HL-60 (cell line): ENCODE data around the gene XPOT.

Source experiments
- DNase-seq, 2 experiments: peaks; one replicate each; pipeline ENCODE4 v3.0.0-alpha.2; 2010 to 2020; ENCODE audit warnings: low read depth in 1 of 2, low spot score in 1 of 2
- H3K27ac ChIP-seq: fragments of 250-450 bp; sonication (Bioruptor Pico); replicated peaks from 2 replicates; pipeline ENCODE4 v1.5.1; 2020; ENCODE audit warnings: mild to moderate bottlenecking, moderate library complexity
- H3K27me3 ChIP-seq: fragments of 250-450 bp; sonication (Bioruptor Pico); 2 replicates; pipeline ENCODE4 v1.5.1; 2021; ENCODE audit warnings: mild to moderate bottlenecking, moderate library complexity; ENCODE audit not compliant: insufficient read depth, poor library complexity, severe bottlenecking
- H3K4me3 ChIP-seq: replicated peaks from 2 replicates; pipeline ENCODE4 v1.5.1; 2011; ENCODE audit warnings: mild to moderate bottlenecking, control low read depth, low read length; ENCODE audit not compliant: insufficient read depth
- CTCF ChIP-seq: IDR thresholded peaks from one replicate; pipeline ENCODE4 v1.5.1; 2011; ENCODE audit warnings: low read length, control low read depth, inconsistent platforms; ENCODE audit not compliant: insufficient read depth
- GABPA ChIP-seq: IDR thresholded peaks from 2 replicates; pipeline ENCODE4 v1.6.1; 2012; ENCODE audit warnings: low read depth
- POLR2AphosphoS5 ChIP-seq: IDR thresholded peaks from 2 replicates; pipeline ENCODE4 v1.6.1; 2012; ENCODE audit warnings: low read depth
- SPI1 ChIP-seq: IDR thresholded peaks from 2 replicates; pipeline ENCODE4 v1.6.1; 2012; ENCODE audit warnings: low read depth, mild to moderate bottlenecking, borderline replicate concordance
- TF ChIP-seq, protein P1 (sequence below): IDR thresholded peaks from 2 replicates; pipeline ENCODE4 v1.6.1; 2012; ENCODE audit warnings: low read depth; ENCODE audit not compliant: insufficient replicate concordance

XPOT gene

GRCh38 chr12:64452559-64453329 lies 48.6 kb downstream of the XPOT start:
- peak; percentile 22 for DNase-seq
- H3K4me3 ChIP-seq, result peak overlapping the region; percentile 98
- H3K27ac ChIP-seq, result peak overlapping the region; percentile 79
- TF ChIP-seq CTCF (no peak), SPI1 (peak; percentile 26; the same call in 1 of the 2 replicates)
- H3K27me3 ChIP-seq, result no peaks in the 10 kb centered on the region

- no peak for DNase-seq
- no peak for TF ChIP-seq SPI1
- no peak for TF ChIP-seq POLR2AphosphoS5
- TF ChIP-seq, protein P1, sequence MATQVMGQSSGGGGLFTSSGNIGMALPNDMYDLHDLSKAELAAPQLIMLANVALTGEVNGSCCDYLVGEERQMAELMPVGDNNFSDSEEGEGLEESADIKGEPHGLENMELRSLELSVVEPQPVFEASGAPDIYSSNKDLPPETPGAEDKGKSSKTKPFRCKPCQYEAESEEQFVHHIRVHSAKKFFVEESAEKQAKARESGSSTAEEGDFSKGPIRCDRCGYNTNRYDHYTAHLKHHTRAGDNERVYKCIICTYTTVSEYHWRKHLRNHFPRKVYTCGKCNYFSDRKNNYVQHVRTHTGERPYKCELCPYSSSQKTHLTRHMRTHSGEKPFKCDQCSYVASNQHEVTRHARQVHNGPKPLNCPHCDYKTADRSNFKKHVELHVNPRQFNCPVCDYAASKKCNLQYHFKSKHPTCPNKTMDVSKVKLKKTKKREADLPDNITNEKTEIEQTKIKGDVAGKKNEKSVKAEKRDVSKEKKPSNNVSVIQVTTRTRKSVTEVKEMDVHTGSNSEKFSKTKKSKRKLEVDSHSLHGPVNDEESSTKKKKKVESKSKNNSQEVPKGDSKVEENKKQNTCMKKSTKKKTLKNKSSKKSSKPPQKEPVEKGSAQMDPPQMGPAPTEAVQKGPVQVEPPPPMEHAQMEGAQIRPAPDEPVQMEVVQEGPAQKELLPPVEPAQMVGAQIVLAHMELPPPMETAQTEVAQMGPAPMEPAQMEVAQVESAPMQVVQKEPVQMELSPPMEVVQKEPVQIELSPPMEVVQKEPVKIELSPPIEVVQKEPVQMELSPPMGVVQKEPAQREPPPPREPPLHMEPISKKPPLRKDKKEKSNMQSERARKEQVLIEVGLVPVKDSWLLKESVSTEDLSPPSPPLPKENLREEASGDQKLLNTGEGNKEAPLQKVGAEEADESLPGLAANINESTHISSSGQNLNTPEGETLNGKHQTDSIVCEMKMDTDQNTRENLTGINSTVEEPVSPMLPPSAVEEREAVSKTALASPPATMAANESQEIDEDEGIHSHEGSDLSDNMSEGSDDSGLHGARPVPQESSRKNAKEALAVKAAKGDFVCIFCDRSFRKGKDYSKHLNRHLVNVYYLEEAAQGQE, result no peak
- no peak for TF ChIP-seq GABPA
- TF ChIP-seq CTCF, result no peak
- Histone ChIP-seq H3K27ac (no peak overlapping the region), H3K4me3 (no peak overlapping the region), H3K27me3 (no peaks in the 10 kb centered on the region)
Measured at GRCh38 chr12:64455506-64455905, 51.3 kb downstream of the XPOT start.

- Histone ChIP-seq H3K27me3 (no peaks in the 10 kb centered on the region), H3K27ac (no peak overlapping the region), H3K4me3 (no peak overlapping the region)
- no peak for TF ChIP-seq SPI1
- no peak for TF ChIP-seq CTCF
- TF ChIP-seq, protein P1, result no peak
- no peak for TF ChIP-seq POLR2AphosphoS5
- TF ChIP-seq GABPA, result no peak
- DNase-seq, result no peak
Measured at GRCh38 chr12:64456119-64456518, 51.9 kb downstream of the XPOT start.

GRCh38 chr12:64457032-64457431 lies 52.8 kb downstream of the XPOT start:
- TF ChIP-seq POLR2AphosphoS5 (no peak), SPI1 (0 out of 2 replicates have a peak, but pooled peaks have one; percentile 2), GABPA (no peak)
- DNase-seq, result peak in 1 of 2 experiments; percentile 55

More at GRCh38 chr12:64457032-64457431, 52.8 kb downstream of the XPOT start:
- H3K27me3 ChIP-seq, result no peaks in the 10 kb centered on the region
- no peak overlapping the region for H3K27ac ChIP-seq
- H3K4me3 ChIP-seq, result no peak overlapping the region
